Large intestine (tissue), 3 donors: Measurements from ENCODE around the gene EIF4ENIF1. TPM values are rescaled to one million over a fixed set of nuclear protein-coding genes. Genes with fewer than 3 reads are reported as not detected.
"Not testable (repeated sequence)": the region's sequence is repeated elsewhere in the genome, so short reads cannot be mapped to it uniquely, and the experiment has no call there.

Experiments used
- DNase-seq, 2 donors: peaks; one replicate each; pipeline versions ENCODE4 v3.0.0 to v3.0.0-alpha.2; 2013
- H3K27ac ChIP-seq: one replicate; pipeline ENCODE4 v1.5.1; 2013; ENCODE audit warnings: low read length
- H3K27me3 ChIP-seq: 2 replicates; pipeline ENCODE4 v1.6.1; 2013; ENCODE audit warnings: low read length; ENCODE audit not compliant: control insufficient read depth, insufficient read depth
- H3K36me3 ChIP-seq: 2 replicates; pipeline ENCODE4 v1.6.1; 2013; ENCODE audit warnings: low read length; ENCODE audit not compliant: control insufficient read depth, insufficient read depth
- H3K4me1 ChIP-seq: one replicate; pipeline ENCODE4 v1.6.1; 2013; ENCODE audit warnings: low read length; ENCODE audit not compliant: control insufficient read depth, insufficient read depth
- H3K4me3 ChIP-seq: one replicate; pipeline ENCODE4 v1.5.1; 2013; ENCODE audit warnings: low read length
- H3K9me3 ChIP-seq: one replicate; pipeline ENCODE4 v1.6.1; 2013; ENCODE audit warnings: mild to moderate bottlenecking, low read depth, low read length, moderate library complexity; ENCODE audit not compliant: control insufficient read depth
- whole genome bisulfite sequencing: methylation state at CpG from one replicate; pipeline ENCODE4 v1.1.5; 2013; ENCODE audit warnings: low lambda C conversion rate; ENCODE audit not compliant: insufficient coverage; 5-methylcytosine and 5-hydroxymethylcytosine counted together
- polyA plus RNA-seq: library from polyadenylated mRNA; unstranded; fragments of 120-200 nt; gene quantifications from one replicate; pipeline ENCODE4 v1.2.1, GENCODE V29; 2013

EIF4ENIF1 gene
- polyA plus RNA-seq, 1 donor = 27.7 TPM

DNA sequence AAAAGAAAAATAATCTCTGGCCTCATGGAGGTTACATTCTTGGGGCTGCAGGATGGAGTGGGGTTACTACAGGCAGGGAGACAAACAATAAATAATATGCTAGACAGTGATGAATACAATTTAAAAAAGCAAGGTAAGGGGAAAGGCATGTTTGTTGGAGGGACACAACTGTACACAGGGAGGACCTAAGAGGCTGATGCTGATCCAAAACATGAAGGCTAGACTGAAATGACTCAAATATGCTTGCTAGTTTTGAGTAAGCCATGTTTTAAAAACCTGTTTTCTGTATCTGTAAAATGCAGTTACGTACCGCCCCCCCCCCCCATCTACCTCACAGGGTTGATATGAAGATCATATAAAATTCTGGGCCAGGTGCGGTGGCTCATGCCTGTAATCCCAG lies 44.0 kb downstream of the EIF4ENIF1 start:
- Histone ChIP-seq H3K4me3 (no peak overlapping the region), H3K9me3 (no peaks in the 10 kb centered on the region), H3K4me1 (no peaks in the 10 kb centered on the region), H3K27ac (no peak overlapping the region), H3K27me3 (no peaks in the 10 kb centered on the region), H3K36me3 (peaks cover 67% of the 10 kb centered on the region)
- no CpG with 5 or more reads among the region's 3 CpGs for WGBS
- no peak for DNase-seq

DNA sequence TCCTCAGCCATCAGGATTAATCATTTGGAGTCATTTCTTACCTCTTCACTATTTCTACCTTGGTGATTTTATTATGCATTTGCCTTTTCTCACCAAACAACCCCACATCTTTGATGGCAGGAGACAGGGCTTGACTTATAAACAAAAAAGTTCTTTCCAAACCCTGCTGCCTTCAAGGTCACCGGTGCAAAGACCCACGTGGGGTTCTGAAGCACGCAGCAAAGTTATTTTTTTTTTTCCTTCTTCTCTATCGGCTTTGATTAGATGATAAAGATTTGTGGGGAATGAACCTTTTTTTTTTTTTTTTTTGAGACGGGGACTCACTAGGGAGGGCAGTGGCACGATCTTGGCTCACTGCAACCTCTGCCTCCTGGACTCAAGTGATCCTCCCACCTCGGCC lies 46.1 kb downstream of the EIF4ENIF1 start:
- no peak for DNase-seq
- H3K36me3 ChIP-seq = peaks cover 81% of the 10 kb centered on the region
- H3K4me1 ChIP-seq = no peaks in the 10 kb centered on the region
- H3K9me3 ChIP-seq = no peaks in the 10 kb centered on the region
- WGBS = no CpG with 5 or more reads among the region's 7 CpGs
- H3K27ac ChIP-seq = no peak overlapping the region
- H3K27me3 ChIP-seq = no peaks in the 10 kb centered on the region
- no peak overlapping the region for H3K4me3 ChIP-seq

DNA sequence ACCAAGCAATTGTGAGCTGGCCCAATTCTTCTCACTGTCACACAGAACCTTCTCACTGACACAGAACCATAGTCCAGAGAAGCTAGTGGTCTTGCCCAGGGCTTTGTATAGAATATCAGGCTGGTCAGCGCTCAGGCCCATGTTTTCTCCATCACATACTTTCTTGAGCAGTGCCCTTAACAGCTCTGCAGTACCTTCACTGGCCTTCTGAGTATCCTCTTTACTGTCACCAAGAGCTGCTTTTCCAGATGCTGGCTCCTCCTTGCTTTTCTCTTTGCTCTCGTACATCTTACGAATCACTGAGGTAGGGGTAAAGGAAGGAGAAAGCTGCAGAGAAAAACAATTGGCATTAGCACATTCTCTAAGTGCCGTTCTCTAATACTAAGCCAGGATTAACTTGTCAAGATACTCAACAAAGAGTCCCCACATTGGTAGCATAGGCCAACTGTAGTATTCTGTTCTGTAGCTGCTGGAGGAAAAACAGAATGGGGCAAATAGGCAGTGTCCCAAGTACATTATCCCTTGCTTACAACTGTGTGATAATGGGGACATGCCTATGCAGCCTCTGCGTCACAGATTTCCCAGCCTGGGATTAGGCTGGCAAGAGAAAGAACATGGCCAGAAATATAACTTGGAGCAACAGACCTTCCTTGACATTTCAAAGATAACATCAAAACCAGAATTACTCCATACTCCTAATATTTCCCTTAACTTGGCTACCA lies 46.7 kb downstream of the EIF4ENIF1 start:
- WGBS = 100% methylated on average over 3 of the region's 5 CpGs
- Histone ChIP-seq H3K9me3 (no peaks in the 10 kb centered on the region), H3K36me3 (peaks cover 79% of the 10 kb centered on the region), H3K4me1 (no peaks in the 10 kb centered on the region), H3K27ac (no peak overlapping the region), H3K27me3 (no peaks in the 10 kb centered on the region), H3K4me3 (no peak overlapping the region)
- DNase-seq = no peak

DNA sequence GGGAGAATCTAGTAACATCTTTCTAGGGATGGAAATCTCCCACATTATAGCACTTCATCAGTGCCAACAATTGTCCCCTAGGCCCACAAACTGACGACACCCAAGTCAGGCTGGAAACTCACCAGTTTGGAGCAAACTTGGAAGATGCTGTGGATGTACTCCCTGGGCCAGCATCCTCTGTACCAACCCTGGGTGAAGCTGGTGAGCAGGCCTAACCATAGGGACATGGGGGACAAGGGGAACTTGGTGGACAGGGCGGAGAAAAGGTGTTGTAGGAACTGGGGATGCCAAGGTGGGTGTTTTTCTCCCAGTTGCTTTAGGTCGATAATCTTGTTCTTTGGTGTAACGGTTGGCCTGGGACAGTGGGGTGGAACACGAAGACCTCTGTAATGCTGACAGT lies 48.0 kb downstream of the EIF4ENIF1 start:
- Histone ChIP-seq H3K27ac (no peak overlapping the region), H3K27me3 (no peaks in the 10 kb centered on the region), H3K9me3 (no peaks in the 10 kb centered on the region), H3K4me1 (no peaks in the 10 kb centered on the region), H3K36me3 (peaks cover 84% of the 10 kb centered on the region), H3K4me3 (no peak overlapping the region)
- no CpG with 5 or more reads among the region's 5 CpGs for WGBS
- DNase-seq = no peak

DNA sequence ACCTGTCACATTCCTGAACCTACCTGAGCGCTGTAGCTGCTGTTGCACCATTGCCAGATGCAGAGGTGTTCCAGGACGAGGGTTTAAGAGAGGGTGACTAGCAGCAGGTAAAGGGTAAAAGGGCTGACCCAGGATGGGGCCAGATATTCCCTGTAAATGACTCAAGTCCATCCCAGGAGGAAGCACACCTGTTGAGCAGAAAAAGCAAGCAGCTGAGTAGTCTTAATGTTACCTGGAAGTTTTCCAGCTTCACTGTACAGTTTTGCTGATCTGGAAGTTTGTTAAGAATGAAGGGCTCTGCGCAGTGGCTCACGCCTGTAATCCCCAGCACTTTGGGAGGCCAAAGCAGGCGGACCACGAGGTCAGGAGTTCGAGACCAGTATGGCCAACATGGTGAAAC lies 49.0 kb downstream of the EIF4ENIF1 start:
- no CpG with 5 or more reads among the region's 7 CpGs for WGBS
- Histone ChIP-seq H3K27ac (no peak overlapping the region), H3K27me3 (no peaks in the 10 kb centered on the region), H3K4me3 (no peak overlapping the region), H3K4me1 (no peaks in the 10 kb centered on the region), H3K9me3 (no peaks in the 10 kb centered on the region), H3K36me3 (peaks cover 89% of the 10 kb centered on the region)
- no peak for DNase-seq

DNA sequence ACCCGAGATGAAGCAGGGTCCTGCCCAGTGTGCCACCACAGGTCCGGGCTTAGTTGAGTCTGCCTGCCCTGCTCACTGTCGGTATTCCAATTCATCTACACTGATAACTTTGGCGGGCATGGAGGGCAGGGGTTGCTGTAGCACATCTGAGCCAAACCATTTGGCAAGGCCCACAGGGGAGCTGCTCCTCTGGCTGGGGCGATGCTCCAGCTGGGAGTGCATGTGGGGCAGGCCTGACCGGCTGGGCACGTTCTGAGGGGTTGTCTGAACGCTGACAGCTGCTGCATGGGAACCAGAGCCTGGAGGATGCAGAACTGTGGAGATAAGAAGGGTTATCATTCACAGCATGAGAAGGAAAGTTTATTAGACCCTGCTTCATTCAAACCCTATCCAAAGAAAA lies 49.8 kb downstream of the EIF4ENIF1 start:
- Histone ChIP-seq H3K27ac (no peak overlapping the region), H3K36me3 (peaks cover 89% of the 10 kb centered on the region), H3K4me1 (no peaks in the 10 kb centered on the region), H3K4me3 (no peak overlapping the region), H3K9me3 (no peaks in the 10 kb centered on the region), H3K27me3 (no peaks in the 10 kb centered on the region)
- no peak for DNase-seq
- WGBS = no CpG with 5 or more reads among the region's 8 CpGs

DNA sequence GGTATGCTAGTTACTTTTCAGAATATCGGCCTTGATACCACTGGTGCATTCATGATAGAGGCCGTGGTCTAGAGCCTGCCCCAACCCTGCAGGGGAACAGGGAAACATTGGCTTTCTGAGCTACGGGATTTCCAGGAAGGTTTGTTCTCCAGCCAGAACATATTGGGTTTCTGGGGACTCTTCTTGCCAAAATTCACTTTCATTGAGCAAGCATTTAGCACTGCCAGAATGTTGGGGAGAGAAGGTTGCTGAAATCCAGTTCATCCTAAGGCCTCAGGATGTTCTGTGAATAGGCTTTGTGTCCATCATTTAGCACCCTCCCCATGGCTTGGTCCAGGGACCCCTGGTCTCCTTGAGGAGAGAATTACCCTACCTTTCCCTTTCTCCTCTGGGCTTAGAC lies 53.5 kb downstream of the EIF4ENIF1 start:
- peaks cover 88% of the 10 kb centered on the region for H3K36me3 ChIP-seq
- no peaks in the 10 kb centered on the region for H3K9me3 ChIP-seq
- no peak overlapping the region for H3K4me3 ChIP-seq
- no peaks in the 10 kb centered on the region for H3K4me1 ChIP-seq
- H3K27me3 ChIP-seq = no peaks in the 10 kb centered on the region
- H3K27ac ChIP-seq = no peak overlapping the region
- DNase-seq = no peak
- WGBS = no CpG with 5 or more reads among the region's 3 CpGs

DNA sequence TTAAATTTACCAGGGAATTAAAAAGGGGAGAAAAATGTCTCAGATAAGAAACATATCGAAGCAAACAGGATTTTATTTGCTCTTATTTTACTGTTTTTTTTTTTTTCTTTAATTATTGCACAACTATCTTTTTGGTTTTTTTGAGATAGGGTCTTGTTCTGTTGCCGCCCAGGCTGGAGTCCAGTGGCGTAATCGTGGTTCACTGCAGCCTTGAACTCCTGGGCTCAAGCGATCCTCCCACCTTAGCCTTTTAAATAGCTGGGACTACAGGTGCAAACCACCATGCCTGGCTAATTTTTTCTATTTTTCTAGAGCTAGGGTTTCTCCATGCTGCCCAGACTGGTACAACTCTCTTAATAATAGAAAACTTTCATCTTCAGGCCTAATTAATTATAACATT lies 57.7 kb downstream of the EIF4ENIF1 start:
- Histone ChIP-seq H3K27ac (no peak overlapping the region), H3K27me3 (no peaks in the 10 kb centered on the region), H3K9me3 (no peaks in the 10 kb centered on the region), H3K36me3 (peaks cover 80% of the 10 kb centered on the region), H3K4me3 (no peak overlapping the region), H3K4me1 (no peaks in the 10 kb centered on the region)
- DNase-seq = no peak
- WGBS = 100% methylated on average over 2 of the region's 5 CpGs

DNA sequence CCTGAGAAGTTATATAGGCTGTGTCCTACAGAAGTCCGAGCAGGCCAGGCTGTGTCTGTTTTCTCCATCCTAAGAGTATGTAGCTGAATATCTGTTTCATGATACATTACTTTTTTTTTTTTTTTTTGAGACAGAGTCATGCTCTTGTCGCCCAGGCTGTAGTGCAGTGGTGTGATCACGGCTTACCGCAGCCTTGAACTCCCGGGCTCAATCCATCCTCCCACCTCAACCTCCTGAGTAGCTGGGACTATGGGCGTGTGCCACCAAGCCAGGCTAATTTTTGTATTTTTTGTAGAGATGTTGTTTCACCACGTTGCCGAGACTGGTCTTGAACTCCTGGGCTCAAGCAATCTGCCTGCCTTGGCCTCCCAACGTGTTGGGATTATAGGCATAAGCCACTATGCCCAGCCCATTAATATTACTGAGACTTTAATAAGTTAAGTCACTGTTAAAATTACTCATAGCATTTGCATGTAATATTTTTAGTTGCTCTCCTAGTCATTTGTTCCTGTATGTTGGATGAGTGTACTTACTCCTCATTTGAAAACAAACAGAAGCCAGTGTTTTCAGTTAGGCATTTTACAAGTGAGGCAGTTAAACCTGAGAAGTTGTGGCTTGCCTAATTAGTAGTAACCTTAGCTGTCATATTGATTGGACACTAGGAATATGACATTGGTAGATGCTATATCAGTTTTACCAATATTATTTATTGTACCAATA lies 64.2 kb downstream of the EIF4ENIF1 start:
- Histone ChIP-seq H3K4me3 (no peak overlapping the region), H3K4me1 (no peaks in the 10 kb centered on the region), H3K27me3 (no peaks in the 10 kb centered on the region), H3K9me3 (no peaks in the 10 kb centered on the region), H3K36me3 (peaks cover 71% of the 10 kb centered on the region), H3K27ac (no peak overlapping the region)
- no CpG with 5 or more reads among the region's 9 CpGs for WGBS
- DNase-seq = no peak

DNA sequence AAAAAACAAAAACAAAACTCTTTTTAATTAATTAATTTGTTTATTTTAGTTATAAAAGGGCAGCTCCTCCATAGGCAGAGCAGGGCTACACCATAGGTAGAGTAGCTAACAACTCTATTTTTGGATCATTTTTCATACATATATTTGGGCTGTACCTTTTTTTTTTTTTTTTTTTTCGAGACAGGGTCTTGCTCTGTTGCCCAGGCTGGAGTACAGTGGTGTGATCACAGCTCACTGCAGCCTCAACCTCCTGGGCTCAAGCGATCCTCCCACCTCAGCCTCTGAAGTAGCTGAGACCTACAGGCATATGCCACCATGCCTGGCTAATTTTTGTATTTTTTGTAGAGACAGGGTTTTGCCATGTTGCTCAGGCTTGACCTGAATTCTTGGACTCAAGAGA lies 87.3 kb downstream of the EIF4ENIF1 start:
- DNase-seq, H3K27ac ChIP-seq, H3K27me3 ChIP-seq, H3K4me3 ChIP-seq, H3K9me3 ChIP-seq, H3K4me1 ChIP-seq: not testable (repeated sequence)
- WGBS = no CpG with 5 or more reads among the region's 2 CpGs
- H3K36me3 ChIP-seq = peaks cover 46% of the 10 kb centered on the region

DNA sequence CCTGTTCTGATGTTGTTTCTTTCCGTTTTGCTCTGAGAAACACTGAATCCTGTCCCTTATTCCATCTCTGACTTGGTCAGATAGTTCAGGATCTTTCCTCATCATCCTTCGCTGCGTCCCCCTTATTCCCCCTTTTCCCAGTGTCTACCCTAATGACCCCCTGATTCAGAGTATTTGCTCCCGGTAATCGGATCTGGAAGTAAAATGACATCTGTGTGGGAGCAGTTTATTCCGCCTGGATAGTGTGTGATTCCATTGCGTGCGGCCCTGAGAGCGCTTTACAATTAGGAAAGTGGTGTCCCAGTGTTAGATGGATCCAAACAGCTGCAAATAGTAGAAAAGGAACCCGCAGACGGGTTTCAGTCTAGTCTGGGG lies 89.6 kb downstream of the EIF4ENIF1 start:
- WGBS = 7% methylated on average over 6 of the region's 11 CpGs
- Histone ChIP-seq H3K27ac (peak overlapping the region; percentile 77), H3K4me3 (peak overlapping the region; percentile 86), H3K4me1 (peaks cover 3% of the 10 kb centered on the region), H3K27me3 (no peaks in the 10 kb centered on the region), H3K36me3 (peaks cover 28% of the 10 kb centered on the region), H3K9me3 (no peaks in the 10 kb centered on the region)
- DNase-seq = no peak
